ENCODE results near the gene RPS15A.
"Not testable (repeated sequence)": the region's sequence is repeated elsewhere in the genome, so short reads cannot be mapped to it uniquely, and the experiment has no call there.

Gene RPS15A

GRCh38 chr16:18740027-18740426, 50.1 kb downstream of the RPS15A start:
- not testable (repeated sequence) for H3K27ac ChIP-seq

GRCh38 chr16:18738768-18739167, 51.4 kb downstream of the RPS15A start:
- H3K27ac ChIP-seq = not testable (repeated sequence)

DNA sequence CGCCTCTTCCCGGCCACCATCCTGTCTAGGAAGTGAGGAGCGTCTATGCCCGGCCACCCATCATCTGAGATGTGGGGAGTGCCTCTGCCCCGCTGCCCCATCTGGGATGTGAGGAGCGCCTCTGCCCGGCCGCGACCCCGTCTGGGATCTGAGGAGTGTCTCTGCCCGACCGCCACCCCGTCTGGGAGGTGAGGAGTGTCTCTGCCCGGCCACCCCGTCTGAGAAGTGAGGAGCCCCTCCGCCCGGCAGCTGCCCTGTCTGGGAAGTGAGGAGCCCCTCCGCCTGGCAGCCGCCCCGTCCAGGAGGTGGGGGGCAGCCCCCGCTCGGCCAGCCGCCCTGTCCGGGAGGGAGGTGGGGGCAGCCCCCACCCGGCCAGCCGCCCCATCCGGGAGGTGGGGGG, 55.9 kb downstream of the RPS15A start:
- not testable (repeated sequence) for H3K27ac ChIP-seq
